GM19328 (cell line): ENCODE measurements around the gene TRIM50.
"Not testable (repeated sequence)": the region's sequence is repeated elsewhere in the genome, so short reads cannot be mapped to it uniquely, and the experiment has no call there.

Experiments used
- ATAC-seq: cut with Tn5 transposase; IDR thresholded peaks from one replicate; pipeline ENCODE4 v1.9.1; 2021; ENCODE audit warnings: mild to moderate bottlenecking, moderate library complexity; ENCODE audit not compliant: unreplicated experiment

TRIM50 gene

GRCh38 chr7:73327922-73328321 is at the start of gene TRIM50, which contains the start of gene FKBP6:
Gene TRIM50 (minus strand): TSS chr7:73328082. CDS start chr7:73324787, 3,295 bp downstream.
Gene FKBP6 (plus strand): TSS chr7:73328161. CDS start chr7:73328429, 268 bp downstream.
- not testable (repeated sequence) for ATAC-seq

GRCh38 chr7:73376671-73377412 is 49.0 kb upstream of the TRIM50 start:
- ATAC-seq: no peak

- ATAC-seq: not testable (repeated sequence)
Observed at GRCh38 chr7:73376262-73376661, 48.4 kb upstream of the TRIM50 start.

GRCh38 chr7:73373741-73374140 is 45.9 kb upstream of the TRIM50 start:
- ATAC-seq: no peak

- ATAC-seq: no peak
Observed at GRCh38 chr7:73369622-73370021, 41.7 kb upstream of the TRIM50 start.

- ATAC-seq: no peak
Observed at GRCh38 chr7:73369009-73369408, 41.1 kb upstream of the TRIM50 start.

- no peak for ATAC-seq
Observed at GRCh38 chr7:73366990-73367389, 39.1 kb upstream of the TRIM50 start.

GRCh38 chr7:73366127-73366526 is 38.2 kb upstream of the TRIM50 start:
- ATAC-seq: no peak

GRCh38 chr7:73364006-73364728 is 36.3 kb upstream of the TRIM50 start:
- no peak for ATAC-seq

GRCh38 chr7:73363225-73364005 is 35.5 kb upstream of the TRIM50 start:
- ATAC-seq: no peak

GRCh38 chr7:73360590-73360989 is 32.7 kb upstream of the TRIM50 start:
- not testable (repeated sequence) for ATAC-seq

- ATAC-seq: no peak
Observed at GRCh38 chr7:73359746-73360375, 32.0 kb upstream of the TRIM50 start.

GRCh38 chr7:73359306-73359705 is 31.4 kb upstream of the TRIM50 start:
- ATAC-seq: no peak

- no peak for ATAC-seq
Observed at GRCh38 chr7:73358590-73359275, 30.9 kb upstream of the TRIM50 start.

- no peak for ATAC-seq
Observed at GRCh38 chr7:73356159-73356558, 28.3 kb upstream of the TRIM50 start.

GRCh38 chr7:73354821-73355220 is 26.9 kb upstream of the TRIM50 start:
- ATAC-seq: no peak

GRCh38 chr7:73354196-73354595 is 26.3 kb upstream of the TRIM50 start:
- no peak for ATAC-seq

GRCh38 chr7:73353243-73353642 is 25.4 kb upstream of the TRIM50 start:
- ATAC-seq: no peak

GRCh38 chr7:73352784-73353183 is 24.9 kb upstream of the TRIM50 start:
- no peak for ATAC-seq

GRCh38 chr7:73351447-73352167 is 23.7 kb upstream of the TRIM50 start:
- no peak for ATAC-seq
